Karpas-422 (cell line): Measurements from ENCODE around the gene MEIS1. TPM values are rescaled to one million over a fixed set of nuclear protein-coding genes. Genes with fewer than 3 reads are reported as not detected.

Source experiments
- DNase-seq: peaks from one replicate; pipeline ENCODE4 v3.0.0-alpha.2; 2015
- H2AFZ ChIP-seq: fragments of 200-600 bp; sonication (generic); 2 replicates; pipeline ENCODE4 v1.6.1; 2014; ENCODE audit warnings: antibody characterized with exemption, low read length, mixed read lengths
- H3K27ac ChIP-seq: fragments of 200-600 bp; sonication (generic); 2 replicates; pipeline ENCODE4 v1.5.1; 2014; ENCODE audit warnings: mild to moderate bottlenecking, low read length, moderate library complexity
- H3K27me3 ChIP-seq: fragments of 200-600 bp; sonication (generic); 2 replicates; pipeline ENCODE4 v1.6.1; 2014; ENCODE audit warnings: low read length, mixed read lengths
- H3K36me3 ChIP-seq: fragments of 200-600 bp; sonication (generic); 2 replicates; pipeline ENCODE4 v1.6.1; 2014; ENCODE audit warnings: low read length, mixed read lengths; ENCODE audit not compliant: insufficient read depth
- H3K4me1 ChIP-seq: fragments of 200-600 bp; sonication (generic); 2 replicates; pipeline ENCODE4 v1.6.1; 2014; ENCODE audit warnings: mild to moderate bottlenecking, low read length, mixed read lengths
- H3K4me2 ChIP-seq: fragments of 200-600 bp; sonication (generic); 2 replicates; pipeline ENCODE4 v1.6.1; 2014; ENCODE audit warnings: low read length, low read depth, mild to moderate bottlenecking; ENCODE audit not compliant: poor library complexity, severe bottlenecking
- H3K4me3 ChIP-seq: fragments of 200-600 bp; sonication (generic); 2 replicates; pipeline ENCODE4 v1.5.1; 2014; ENCODE audit warnings: mild to moderate bottlenecking, antibody characterized with exemption, low read length, mixed read lengths
- H3K79me2 ChIP-seq: fragments of 200-600 bp; sonication (generic); 2 replicates; pipeline ENCODE4 v1.6.1; 2014; ENCODE audit warnings: mild to moderate bottlenecking, low read length, mixed read lengths
- H3K9ac ChIP-seq: fragments of 200-600 bp; sonication (generic); 2 replicates; pipeline ENCODE4 v1.6.0; 2014; ENCODE audit warnings: low read length
- H3K9me2 ChIP-seq: fragments of 200-600 bp; sonication (generic), shearing (Covaris generic); replicated peaks from 2 replicates; pipeline ENCODE4 v1.6.0; 2014; ENCODE audit warnings: mild to moderate bottlenecking, low read length, moderate library complexity; ENCODE audit not compliant: insufficient read depth
- H3K9me3 ChIP-seq: fragments of 300-700, 200-600 bp; sonication (generic); 2 replicates; pipeline ENCODE4 v1.6.1; 2014; ENCODE audit warnings: low read length, mixed read lengths
- H4K20me1 ChIP-seq: fragments of 200-600 bp; sonication (generic); 2 replicates; pipeline ENCODE4 v1.6.1; 2014; ENCODE audit warnings: mild to moderate bottlenecking, antibody characterized with exemption, low read length, low read depth; ENCODE audit not compliant: insufficient read depth
- total RNA-seq: library from RNA; depleted of rRNA; stranded (reverse); fragments of >200 nt; shearing (Covaris generic); gene quantifications from 2 replicates; pipeline ENCODE4 v1.2.3, GENCODE V29; 2014; ENCODE audit warnings: low replicate concordance

Gene MEIS1
- total RNA-seq, 1 experiment from 2014 or later: 32.5 TPM

DNA sequence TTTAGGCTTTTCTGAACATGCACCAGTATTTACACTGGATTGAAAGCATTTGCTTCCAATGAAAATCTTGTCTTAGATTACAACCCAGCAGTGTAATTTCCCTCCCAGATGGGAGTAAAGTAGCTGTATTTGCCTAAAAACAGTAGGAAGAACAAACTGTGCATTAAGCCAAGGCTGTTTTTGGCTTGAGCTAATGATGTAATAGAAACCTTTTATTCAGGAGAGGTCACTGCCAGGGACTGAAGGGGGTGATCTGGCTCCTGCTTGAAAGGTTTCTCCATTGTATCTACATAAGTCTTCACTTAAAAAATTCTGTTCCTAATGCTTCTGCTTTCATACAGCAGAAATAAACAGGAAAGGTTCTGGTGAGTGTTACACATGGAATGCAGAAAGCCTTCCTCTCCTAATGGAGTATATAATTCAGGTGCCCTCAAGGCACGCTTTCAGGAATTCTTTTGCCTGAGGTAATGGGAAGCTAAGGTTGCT is 74.4 kb downstream of the MEIS1 start:
- no peak overlapping the region for H3K9ac ChIP-seq
- no peak for DNase-seq
- H3K36me3 ChIP-seq: no peaks in the 10 kb centered on the region
- H3K4me2 ChIP-seq: no peak overlapping the region
- H3K4me1 ChIP-seq: peaks cover 4% of the 10 kb centered on the region; the same call in 1 of the 2 replicates
- H3K4me3 ChIP-seq: no peak overlapping the region
- no peak overlapping the region for H3K27ac ChIP-seq
- no peaks in the 10 kb centered on the region for H3K79me2 ChIP-seq
- H4K20me1 ChIP-seq: no peaks in the 10 kb centered on the region
- no peaks in the 10 kb centered on the region for H3K27me3 ChIP-seq
- H3K9me2 ChIP-seq: no peaks in the 10 kb centered on the region
- H2AFZ ChIP-seq: no peak overlapping the region
- no peaks in the 10 kb centered on the region for H3K9me3 ChIP-seq

DNA sequence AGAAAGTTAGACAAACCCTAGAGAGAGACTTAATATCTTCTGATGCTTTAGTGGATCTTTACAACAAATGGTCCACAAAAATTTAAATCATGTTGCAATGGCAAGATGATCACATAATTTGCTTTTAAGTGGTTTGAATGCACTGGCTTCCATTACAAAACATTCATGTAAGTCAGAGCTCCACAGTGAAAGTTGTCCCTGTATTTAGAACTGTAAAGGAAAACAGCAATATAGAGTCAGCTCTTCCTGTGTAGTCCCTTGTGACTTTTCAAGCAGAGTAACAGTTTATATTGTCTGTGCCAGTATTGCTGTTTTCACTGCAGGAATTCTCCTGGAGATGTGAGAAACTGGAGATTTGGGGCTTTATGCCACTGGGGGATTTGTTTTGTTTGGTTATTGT is 77.7 kb downstream of the MEIS1 start:
- H3K4me2 ChIP-seq: no peak overlapping the region
- H3K36me3 ChIP-seq: no peaks in the 10 kb centered on the region
- no peaks in the 10 kb centered on the region for H3K27me3 ChIP-seq
- no peak overlapping the region for H3K27ac ChIP-seq
- H3K4me1 ChIP-seq: peaks cover 16% of the 10 kb centered on the region
- no peak overlapping the region for H3K9ac ChIP-seq
- no peaks in the 10 kb centered on the region for H3K79me2 ChIP-seq
- no peak overlapping the region for H3K4me3 ChIP-seq
- no peaks in the 10 kb centered on the region for H3K9me2 ChIP-seq
- no peak for DNase-seq
- no peak overlapping the region for H2AFZ ChIP-seq
- H3K9me3 ChIP-seq: no peaks in the 10 kb centered on the region
- H4K20me1 ChIP-seq: no peaks in the 10 kb centered on the region

GRCh38 chr2:66515743-66516142 is 80.8 kb downstream of the MEIS1 start:
- Histone ChIP-seq H3K4me1 (peaks cover 12% of the 10 kb centered on the region), H3K36me3 (no peaks in the 10 kb centered on the region), H3K27me3 (no peaks in the 10 kb centered on the region), H3K9ac (no peak overlapping the region), H4K20me1 (no peaks in the 10 kb centered on the region), H3K27ac (no peak overlapping the region), H3K9me3 (no peaks in the 10 kb centered on the region), H3K4me3 (no peak overlapping the region), H3K79me2 (no peaks in the 10 kb centered on the region), H3K9me2 (no peaks in the 10 kb centered on the region), H2AFZ (no peak overlapping the region), H3K4me2 (peak overlapping the region; percentile 6)
- DNase-seq: no peak

DNA sequence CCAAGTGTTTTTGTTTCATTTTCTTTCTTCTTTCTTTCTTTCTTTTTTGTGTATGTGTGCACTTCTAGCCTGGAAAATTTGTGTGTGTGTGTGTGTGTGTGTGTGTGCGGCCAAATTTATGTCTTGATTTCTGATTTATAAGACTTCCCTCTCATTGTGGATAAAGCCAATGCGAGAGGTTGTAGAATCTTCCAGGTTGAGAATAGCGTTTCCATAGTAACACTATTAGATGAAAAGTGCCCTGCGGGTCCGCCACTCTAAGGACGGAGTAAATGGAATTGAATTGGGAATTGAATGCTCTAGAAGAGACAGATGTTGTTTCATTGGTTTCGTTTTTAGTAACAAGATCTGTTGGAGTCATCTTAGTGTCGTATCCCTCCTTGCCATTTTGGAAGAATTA is 81.6 kb downstream of the MEIS1 start:
- Histone ChIP-seq H3K9me2 (no peaks in the 10 kb centered on the region), H2AFZ (no peak overlapping the region)

GRCh38 chr2:66517772-66518171 is 82.8 kb downstream of the MEIS1 start:
- no peak for DNase-seq
- peaks cover 12% of the 10 kb centered on the region for H3K4me1 ChIP-seq
- no peaks in the 10 kb centered on the region for H3K9me3 ChIP-seq
- no peak overlapping the region for H3K4me3 ChIP-seq
- no peaks in the 10 kb centered on the region for H3K27me3 ChIP-seq
- H3K9me2 ChIP-seq: no peaks in the 10 kb centered on the region; the same call in 1 of the 2 replicates
- H3K79me2 ChIP-seq: no peaks in the 10 kb centered on the region
- no peak overlapping the region for H3K9ac ChIP-seq
- H3K36me3 ChIP-seq: no peaks in the 10 kb centered on the region
- H2AFZ ChIP-seq: no peak overlapping the region
- no peaks in the 10 kb centered on the region for H4K20me1 ChIP-seq
- no peak overlapping the region for H3K4me2 ChIP-seq
- no peak overlapping the region for H3K27ac ChIP-seq

More for the DNA sequence above, 81.6 kb downstream of the MEIS1 start:
- H3K79me2 ChIP-seq: no peaks in the 10 kb centered on the region
- H3K27ac ChIP-seq: no peak overlapping the region
- H3K36me3 ChIP-seq: no peaks in the 10 kb centered on the region
- DNase-seq: no peak
- no peaks in the 10 kb centered on the region for H3K27me3 ChIP-seq
- H3K9me3 ChIP-seq: no peaks in the 10 kb centered on the region
- no peak overlapping the region for H3K9ac ChIP-seq
- H4K20me1 ChIP-seq: no peaks in the 10 kb centered on the region
- no peak overlapping the region for H3K4me2 ChIP-seq
- H3K4me1 ChIP-seq: peaks cover 12% of the 10 kb centered on the region
- no peak overlapping the region for H3K4me3 ChIP-seq

GRCh38 chr2:66519264-66519843 is 84.4 kb downstream of the MEIS1 start:
- Histone ChIP-seq H3K4me2 (no peak overlapping the region), H3K9me3 (no peaks in the 10 kb centered on the region), H3K27me3 (no peaks in the 10 kb centered on the region)

GRCh38 chr2:66521291-66521922 is 86.5 kb downstream of the MEIS1 start:
- no peak overlapping the region for H2AFZ ChIP-seq
- H3K9ac ChIP-seq: no peak overlapping the region
- H3K4me2 ChIP-seq: no peak overlapping the region
- no peaks in the 10 kb centered on the region for H3K27me3 ChIP-seq
- H3K4me1 ChIP-seq: peaks cover 16% of the 10 kb centered on the region
- DNase-seq: no peak
- H4K20me1 ChIP-seq: no peaks in the 10 kb centered on the region
- H3K9me3 ChIP-seq: no peaks in the 10 kb centered on the region
- no peak overlapping the region for H3K27ac ChIP-seq
- H3K36me3 ChIP-seq: no peaks in the 10 kb centered on the region
- no peaks in the 10 kb centered on the region; the same call in 1 of the 2 replicates for H3K9me2 ChIP-seq
- no peak overlapping the region for H3K4me3 ChIP-seq
- no peaks in the 10 kb centered on the region for H3K79me2 ChIP-seq

More at GRCh38 chr2:66519264-66519843, 84.4 kb downstream of the MEIS1 start:
- H3K27ac ChIP-seq: no peak overlapping the region
- H3K9me2 ChIP-seq: no peaks in the 10 kb centered on the region; the same call in 1 of the 2 replicates
- H3K4me1 ChIP-seq: peaks cover 12% of the 10 kb centered on the region
- H4K20me1 ChIP-seq: no peaks in the 10 kb centered on the region
- DNase-seq: no peak
- H3K9ac ChIP-seq: no peak overlapping the region
- H3K4me3 ChIP-seq: no peak overlapping the region
- no peaks in the 10 kb centered on the region for H3K36me3 ChIP-seq
- no peak overlapping the region for H2AFZ ChIP-seq
- no peaks in the 10 kb centered on the region for H3K79me2 ChIP-seq

- H3K4me1 ChIP-seq: peaks cover 21% of the 10 kb centered on the region
- H3K4me2 ChIP-seq: no peak overlapping the region
- no peaks in the 10 kb centered on the region for H3K27me3 ChIP-seq
- H3K9ac ChIP-seq: no peak overlapping the region
- no peaks in the 10 kb centered on the region for H3K9me3 ChIP-seq
- H3K36me3 ChIP-seq: no peaks in the 10 kb centered on the region
- H3K9me2 ChIP-seq: no peaks in the 10 kb centered on the region; the same call in 1 of the 2 replicates
- no peaks in the 10 kb centered on the region for H4K20me1 ChIP-seq
- H3K79me2 ChIP-seq: no peaks in the 10 kb centered on the region
- H3K4me3 ChIP-seq: no peak overlapping the region
- H3K27ac ChIP-seq: no peak overlapping the region
- no peak overlapping the region for H2AFZ ChIP-seq
- DNase-seq: no peak
Observed at GRCh38 chr2:66522611-66523376, 87.9 kb downstream of the MEIS1 start.
